Measurements from ENCODE around the gene BABAM2. TPM values are rescaled to one million over a fixed set of nuclear protein-coding genes. Genes with fewer than 3 reads are reported as not detected.

Gene BABAM2
- total RNA-seq, 1 experiment from 2014 or later, result 27.1 TPM

DNA sequence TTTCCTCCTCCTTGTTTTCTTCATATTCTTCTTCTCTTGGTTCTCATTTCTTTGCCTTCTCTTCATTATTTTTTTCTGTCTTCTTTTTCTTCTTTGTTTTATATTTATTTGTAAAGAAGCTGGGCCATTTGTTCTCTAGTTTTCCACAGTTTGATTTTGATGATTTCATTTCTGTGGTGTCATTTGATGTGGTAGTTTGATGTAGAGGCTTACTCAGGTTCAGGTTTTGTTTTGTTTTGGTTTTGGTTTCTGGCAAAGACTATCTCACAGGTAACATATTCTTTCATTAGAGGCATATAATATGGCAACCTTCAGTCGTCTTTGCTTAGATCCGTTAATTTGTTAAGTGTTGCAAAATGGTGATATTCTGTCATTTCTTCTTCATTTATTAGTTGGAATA lies 75.3 kb downstream of the BABAM2 start:
- Histone ChIP-seq H2BK20ac (ENCODE audit: low read depth, low read length, poor library complexity, severe bottlenecking) (no peak overlapping the region), H3K9ac (ENCODE audit: extremely low read depth, insufficient read length, low read length) (no peak overlapping the region), H3K27me3 (ENCODE audit: insufficient read depth, low read length) (no peaks in the 10 kb centered on the region), H3K23ac (ENCODE audit: insufficient read length, low read depth, low read length) (no peak overlapping the region), H3K18ac (ENCODE audit: insufficient read length, low read depth, low read length) (no peak overlapping the region), H4K91ac (ENCODE audit: insufficient read length, low read depth, low read length) (no peak overlapping the region), H3K23me2 (ENCODE audit: insufficient read length, low read depth, low read length, poor library complexity, severe bottlenecking) (no peaks in the 10 kb centered on the region), H3K9me3 (ENCODE audit: control insufficient read depth, low read depth, low read length) (no peaks in the 10 kb centered on the region), H2BK120ac (ENCODE audit: low read depth, low read length, poor library complexity, severe bottlenecking) (no peak overlapping the region), H2AFZ (ENCODE audit: low read length) (no peak overlapping the region), H3K79me2 (ENCODE audit: insufficient read depth, low read length) (0 out of 2 replicates have a peak, but pooled peaks cover 1% of the 10 kb centered on the region), H3K79me1 (ENCODE audit: insufficient read depth, low read depth, low read length, poor library complexity, severe bottlenecking) (no peaks in the 10 kb centered on the region), H3K4me1 (ENCODE audit: insufficient read depth, low read length) (no peaks in the 10 kb centered on the region), H3T11ph (ENCODE audit: low read length) (no peak overlapping the region), H2BK5ac (ENCODE audit: insufficient read length, low read length) (no peak overlapping the region), H4K5ac (ENCODE audit: insufficient read length, low read depth, low read length) (no peak overlapping the region), H4K20me1 (ENCODE audit: control insufficient read depth, insufficient read depth, insufficient read length) (no peaks in the 10 kb centered on the region), H3K4me2 (ENCODE audit: insufficient read depth, insufficient read length, low read length) (no peak overlapping the region), H4K8ac (replicated peaks; ENCODE audit: insufficient read length, low read depth, low read length) (no peak overlapping the region), H3K27ac (ENCODE audit: insufficient read length, low read depth, low read length) (no peak overlapping the region), H2AK5ac (ENCODE audit: insufficient read length, low read length) (no peak overlapping the region), H3K56ac (ENCODE audit: insufficient read length, low read depth, low read length) (no peak overlapping the region), H2BK12ac (ENCODE audit: insufficient read length, low read depth, low read length) (no peak overlapping the region), H3K14ac (ENCODE audit: insufficient read depth, low read length) (no peak overlapping the region), H2BK15ac (ENCODE audit: low read depth, low read length) (no peak overlapping the region), H3K4ac (ENCODE audit: low read depth, low read length) (no peak overlapping the region)
- no peak overlapping the region for H3K4me3 Mint-ChIP-seq
- no peak for DNase-seq
- H3K36me3 Mint-ChIP-seq (ENCODE audit: insufficient read depth in 1 of 3, low read depth in 3 of 3), result peaks cover 13 to 23% (median 20%) of the 10 kb centered on the region in 3 experiments
- no peak overlapping the region for H3K27ac Mint-ChIP-seq
- H3K27me3 Mint-ChIP-seq (ENCODE audit: low read depth), result peaks cover 1% of the 10 kb centered on the region
- no CpG with 5 or more reads among the region's 2 CpGs for WGBS (ENCODE audit: extremely low coverage, insufficient read length, low lambda C conversion rate)
- TF ChIP-seq, protein P1, sequence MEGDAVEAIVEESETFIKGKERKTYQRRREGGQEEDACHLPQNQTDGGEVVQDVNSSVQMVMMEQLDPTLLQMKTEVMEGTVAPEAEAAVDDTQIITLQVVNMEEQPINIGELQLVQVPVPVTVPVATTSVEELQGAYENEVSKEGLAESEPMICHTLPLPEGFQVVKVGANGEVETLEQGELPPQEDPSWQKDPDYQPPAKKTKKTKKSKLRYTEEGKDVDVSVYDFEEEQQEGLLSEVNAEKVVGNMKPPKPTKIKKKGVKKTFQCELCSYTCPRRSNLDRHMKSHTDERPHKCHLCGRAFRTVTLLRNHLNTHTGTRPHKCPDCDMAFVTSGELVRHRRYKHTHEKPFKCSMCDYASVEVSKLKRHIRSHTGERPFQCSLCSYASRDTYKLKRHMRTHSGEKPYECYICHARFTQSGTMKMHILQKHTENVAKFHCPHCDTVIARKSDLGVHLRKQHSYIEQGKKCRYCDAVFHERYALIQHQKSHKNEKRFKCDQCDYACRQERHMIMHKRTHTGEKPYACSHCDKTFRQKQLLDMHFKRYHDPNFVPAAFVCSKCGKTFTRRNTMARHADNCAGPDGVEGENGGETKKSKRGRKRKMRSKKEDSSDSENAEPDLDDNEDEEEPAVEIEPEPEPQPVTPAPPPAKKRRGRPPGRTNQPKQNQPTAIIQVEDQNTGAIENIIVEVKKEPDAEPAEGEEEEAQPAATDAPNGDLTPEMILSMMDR (conservative IDR thresholded peaks at IDR 0.05), result no peak
- no peaks in the 10 kb centered on the region for H3K4me1 Mint-ChIP-seq
- peaks cover 22 to 27% of the 10 kb centered on the region in 2 experiments for H3K9me3 Mint-ChIP-seq

All from H9 (cell line).